B cell (primary cell): ENCODE measurements around the gene KCNK7. TPM values are rescaled to one million over a fixed set of nuclear protein-coding genes. Genes with fewer than 3 reads are reported as not detected.

Experiments
- ATAC-seq: fragments of 200-7000 bp; cut with Tn5 transposase; one replicate; pipeline ENCODE4 v1.10.0; 2021; ENCODE audit warnings: low read depth, mild to moderate bottlenecking, moderate number of reproducible peaks, moderate library complexity
- CTCF ChIA-PET: fragments of 350-600 bp; sonication (Branson Sonifier 250); formaldehyde crosslinking; loops from one replicate; lab custom pipeline; 2021; ENCODE audit warnings: antibody characterized with exemption, inconsistent platforms; lab: Charles Lee
- POLR2A ChIA-PET: fragments of 350-600 bp; sonication (Branson Sonifier 250); formaldehyde crosslinking; loops from one replicate; lab custom pipeline; 2021; ENCODE audit warnings: antibody characterized with exemption; lab: Charles Lee
- DNase-seq: peaks from one replicate; pipeline ENCODE4 v3.0.0; 2013
- H2AFZ ChIP-seq: 2 replicates; pipeline ENCODE4 v1.6.1; 2012; ENCODE audit warnings: mild to moderate bottlenecking, low read depth, low read length; ENCODE audit not compliant: insufficient read depth, poor library complexity, severe bottlenecking
- H3K27ac ChIP-seq, 2 donors: 1 replicate in 1 of 2; 2 replicates in 1 of 2; pipeline ENCODE4 v1.5.1; 2012 to 2013; ENCODE audit warnings: low read length in 2 of 2, mild to moderate bottlenecking in 2 of 2, moderate library complexity in 1 of 2
- H3K27me3 ChIP-seq, 4 experiments: fragments of 200-600 bp in 1 of 4; sonication (generic) in 1 of 4; replicated peaks in 1 of 4; 1 replicate in 2 of 4; 2 replicates in 2 of 4; pipeline versions ENCODE4 v1.6.1 to v1.7.0; 2013 to 2016; ENCODE audit warnings: low read length in 3 of 4, mild to moderate bottlenecking in 2 of 4, mixed read lengths in 1 of 4, moderate library complexity in 1 of 4; ENCODE audit not compliant: insufficient read depth in 4 of 4, control insufficient read depth in 3 of 4; ENCODE audit errors: control extremely low read depth in 1 of 4
- H3K36me3 ChIP-seq, 2 experiments: replicated peaks in 1 of 2; 1 replicate in 1 of 2; 2 replicates in 1 of 2; pipeline versions ENCODE4 v1.6.1 to v1.7.1; 2013; ENCODE audit warnings: low read length in 1 of 2; ENCODE audit not compliant: insufficient read depth in 2 of 2, control insufficient read depth in 1 of 2; ENCODE audit errors: control extremely low read depth in 1 of 2, extremely low read depth in 1 of 2
- H3K4me1 ChIP-seq, 2 donors: fragments of 200-600 bp in 1 of 2; sonication (generic) in 1 of 2; 1 replicate in 1 of 2; 2 replicates in 1 of 2; pipeline versions ENCODE4 v1.5.1 to v1.6.1; 2013 to 2017; ENCODE audit warnings: low read length in 2 of 2; ENCODE audit not compliant: control insufficient read depth in 2 of 2, insufficient read depth in 2 of 2
- H3K4me2 ChIP-seq: replicated peaks from 2 replicates; pipeline ENCODE3; 2012; ENCODE audit warnings: mild to moderate bottlenecking, low read depth, low read length; ENCODE audit not compliant: poor library complexity, severe bottlenecking
- H3K4me3 ChIP-seq, 5 experiments: fragments of 200-600 bp in 1 of 5; sonication (generic) in 1 of 5; 1 replicate in 3 of 5; 2 replicates in 2 of 5; pipeline versions ENCODE4 v1.5.1 to v1.7.0; 2011 to 2016; ENCODE audit warnings: low read length in 4 of 5, mild to moderate bottlenecking in 4 of 5, low read depth in 2 of 5, control low read depth in 1 of 5, moderate library complexity in 1 of 5; ENCODE audit not compliant: insufficient read depth in 1 of 5; ENCODE audit errors: control extremely low read depth in 1 of 5, extremely low read depth in 1 of 5
- H3K79me2 ChIP-seq: fragments of 200-600 bp; sonication (generic); one replicate; pipeline ENCODE4 v1.6.0; 2016; ENCODE audit warnings: low read length; ENCODE audit not compliant: control insufficient read depth, insufficient read depth
- H3K9ac ChIP-seq: fragments of 200-600 bp; sonication (generic); 2 replicates; pipeline ENCODE4 v1.6.1; 2017; ENCODE audit warnings: mild to moderate bottlenecking, low read length, moderate library complexity
- H3K9me3 ChIP-seq, 3 donors: one replicate each; pipeline versions ENCODE4 v1.6.1 to v1.7.1; 2013; ENCODE audit warnings: low read length in 2 of 3; ENCODE audit not compliant: control insufficient read depth in 2 of 3, insufficient read depth in 1 of 3; ENCODE audit errors: control extremely low read depth in 1 of 3
- H4K20me1 ChIP-seq: 2 replicates; pipeline ENCODE4 v1.6.0; 2012; ENCODE audit warnings: mild to moderate bottlenecking, low read length; ENCODE audit not compliant: insufficient read depth, control insufficient read depth, poor library complexity, severe bottlenecking
- H3K27ac Mint-ChIP-seq: one replicate; pipeline ENCODE4 v1.8.0; 2021; ENCODE audit warnings: mixed read lengths
- H3K27me3 Mint-ChIP-seq: one replicate; pipeline ENCODE4 v1.8.0; 2021; ENCODE audit warnings: mixed read lengths
- H3K4me1 Mint-ChIP-seq: one replicate; pipeline ENCODE4 v1.8.0; 2021; ENCODE audit warnings: mixed read lengths
- H3K4me3 Mint-ChIP-seq: one replicate; pipeline ENCODE4 v1.8.0; 2021; ENCODE audit warnings: mixed read lengths
- H3K9me3 Mint-ChIP-seq: one replicate; pipeline ENCODE4 v1.8.0; 2022; ENCODE audit warnings: mixed read lengths; ENCODE audit not compliant: insufficient read depth
- EZH2 ChIP-seq: IDR thresholded peaks from 2 replicates; pipeline ENCODE4 v1.6.1; 2012; ENCODE audit warnings: borderline replicate concordance, low read depth, mild to moderate bottlenecking, moderate library complexity, low read length; ENCODE audit not compliant: insufficient read depth, poor library complexity, severe bottlenecking
- WGBS: methylation state at CpG from one replicate; pipeline ENCODE4 v1.1.5; 2013; ENCODE audit warnings: missing lambda C conversion rate; ENCODE audit not compliant: insufficient coverage; 5-methylcytosine and 5-hydroxymethylcytosine counted together
- intact Hi-C: fragments of 100-400 bp; cut with micrococcal nuclease; formaldehyde crosslinking; loops from one replicate; pipeline ENCODE4 v1.10.0; 2022
- polyA plus RNA-seq: library from polyadenylated mRNA; depleted of rRNA; stranded (reverse); fragments of >200 nt; gene quantifications from 2 replicates; pipeline ENCODE4 v1.2.3, GENCODE V29; 2012
- total RNA-seq, 2 donors: library from RNA; stranded (reverse); fragments of 120-200 nt in 1 of 2; gene quantifications; 1 replicate in 1 of 2; 2 replicates in 1 of 2; pipeline versions ENCODE4 v1.2.3 to v1.2.4, GENCODE V29; 2013 to 2022
- TF ChIP-seq, protein P1 (sequence below): fragments of 200-600 bp; IDR thresholded peaks from one replicate; pipeline ENCODE4 v1.8.0; 2022; ENCODE audit warnings: antibody characterized with exemption, mild to moderate bottlenecking

KCNK7 gene
- total and polyA plus RNA-seq, 2 donors (not counting 1 experiment from before 2014, with no cell fraction given), result 2.2 to 3.5 TPM

DNA sequence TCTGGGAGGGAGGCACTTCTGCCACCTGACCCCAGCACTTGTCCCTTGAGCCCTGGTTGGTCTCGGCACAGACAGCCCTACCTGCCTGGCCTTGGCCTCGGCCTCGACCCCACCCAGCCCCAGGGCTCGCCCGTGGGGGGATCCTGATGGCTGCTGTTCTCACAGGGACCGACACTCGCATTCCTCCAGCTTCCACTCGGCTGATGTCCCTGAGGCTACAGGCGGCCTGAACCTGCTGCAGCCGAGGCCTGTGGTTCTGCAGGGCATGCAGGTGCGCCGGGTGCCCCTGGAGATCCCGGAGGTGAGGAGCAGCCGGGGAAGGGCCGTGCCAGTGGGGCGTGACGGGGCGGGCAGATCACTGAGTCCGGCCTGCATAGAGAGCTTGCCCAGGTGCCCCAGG lies 25.1 kb upstream of the KCNK7 start:
- intact Hi-C loops, result no loop called here
- Mint-ChIP-seq H3K4me3 (no peak overlapping the region), H3K4me1 (peaks cover 21% of the 10 kb centered on the region), H3K27ac (no peak overlapping the region), H3K9me3 (no peaks in the 10 kb centered on the region), H3K27me3 (no peaks in the 10 kb centered on the region)
- no peaks in the 10 kb centered on the region for H3K27me3 ChIP-seq
- H4K20me1 ChIP-seq, result peaks cover 54% of the 10 kb centered on the region
- H3K27ac ChIP-seq, result no peak overlapping the region
- no peak for TF ChIP-seq EZH2
- TF ChIP-seq, protein P1, sequence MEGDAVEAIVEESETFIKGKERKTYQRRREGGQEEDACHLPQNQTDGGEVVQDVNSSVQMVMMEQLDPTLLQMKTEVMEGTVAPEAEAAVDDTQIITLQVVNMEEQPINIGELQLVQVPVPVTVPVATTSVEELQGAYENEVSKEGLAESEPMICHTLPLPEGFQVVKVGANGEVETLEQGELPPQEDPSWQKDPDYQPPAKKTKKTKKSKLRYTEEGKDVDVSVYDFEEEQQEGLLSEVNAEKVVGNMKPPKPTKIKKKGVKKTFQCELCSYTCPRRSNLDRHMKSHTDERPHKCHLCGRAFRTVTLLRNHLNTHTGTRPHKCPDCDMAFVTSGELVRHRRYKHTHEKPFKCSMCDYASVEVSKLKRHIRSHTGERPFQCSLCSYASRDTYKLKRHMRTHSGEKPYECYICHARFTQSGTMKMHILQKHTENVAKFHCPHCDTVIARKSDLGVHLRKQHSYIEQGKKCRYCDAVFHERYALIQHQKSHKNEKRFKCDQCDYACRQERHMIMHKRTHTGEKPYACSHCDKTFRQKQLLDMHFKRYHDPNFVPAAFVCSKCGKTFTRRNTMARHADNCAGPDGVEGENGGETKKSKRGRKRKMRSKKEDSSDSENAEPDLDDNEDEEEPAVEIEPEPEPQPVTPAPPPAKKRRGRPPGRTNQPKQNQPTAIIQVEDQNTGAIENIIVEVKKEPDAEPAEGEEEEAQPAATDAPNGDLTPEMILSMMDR, result no peak
- no peak for DNase-seq
- peaks cover 75% of the 10 kb centered on the region for H3K79me2 ChIP-seq
- H3K4me1 ChIP-seq, result peaks cover 9 to 14% of the 10 kb centered on the region in 2 donors
- ChIA-PET POLR2A (no interaction called here), CTCF (interaction anchor here (2.3 kb wide), 1 partner anchor 91 kb away, joined by 7 read pairs; the partner anchor contains the start of gene KAT5)
- H2AFZ ChIP-seq, result no peak overlapping the region
- no peak overlapping the region for H3K9ac ChIP-seq
- no peaks in the 10 kb centered on the region for H3K9me3 ChIP-seq
- H3K4me3 ChIP-seq, result no peak overlapping the region
- ATAC-seq, result no peak
- no peak overlapping the region for H3K4me2 ChIP-seq
- WGBS, result 97% methylated on average over 19 of the region's 19 CpGs
- peaks cover 0 to 74% of the 10 kb centered on the region in 2 experiments for H3K36me3 ChIP-seq

DNA sequence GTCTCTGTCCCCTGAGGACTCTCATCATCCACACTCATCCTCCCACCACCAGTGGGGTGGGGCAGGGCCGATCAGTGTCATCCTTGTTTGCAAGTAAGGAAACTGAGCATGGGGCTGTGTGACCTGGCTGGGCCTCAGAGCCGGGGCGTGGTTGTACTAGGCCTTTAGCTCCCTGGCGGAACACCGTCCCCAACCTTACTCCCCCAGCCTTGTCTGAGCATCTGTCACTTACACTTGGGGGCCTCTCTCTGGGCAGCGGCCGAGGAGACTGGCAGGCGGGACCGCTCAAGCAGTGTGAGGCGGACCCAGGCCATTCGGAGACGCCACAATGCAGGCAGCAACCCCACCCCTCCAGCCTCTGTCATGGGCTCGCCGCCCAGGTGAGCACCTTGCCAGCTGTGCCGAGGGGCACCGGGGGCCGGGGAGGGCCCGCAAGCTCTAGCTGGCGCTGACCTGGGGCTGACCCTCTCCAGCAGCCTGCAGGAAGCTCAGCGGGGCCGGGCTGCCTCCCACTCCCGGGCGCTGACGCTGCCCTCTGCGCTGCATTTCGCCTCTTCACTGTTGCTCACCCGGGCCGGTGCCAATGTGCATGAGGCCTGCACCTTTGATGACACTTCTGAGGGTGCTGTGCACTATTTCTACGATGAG lies 23.8 kb upstream of the KCNK7 start:
- Histone ChIP-seq H3K36me3 (peaks cover 0 to 63% of the 10 kb centered on the region in 2 experiments), H3K9ac (no peak overlapping the region), H2AFZ (no peak overlapping the region), H3K27ac (no peak overlapping the region), H3K27me3 (no peaks in the 10 kb centered on the region), H3K9me3 (no peaks in the 10 kb centered on the region), H3K79me2 (peaks cover 74% of the 10 kb centered on the region), H4K20me1 (peaks cover 47% of the 10 kb centered on the region), H3K4me3 (no peak overlapping the region), H3K4me1 (peaks cover 9 to 14% of the 10 kb centered on the region in 2 donors), H3K4me2 (no peak overlapping the region)
- Mint-ChIP-seq H3K9me3 (no peaks in the 10 kb centered on the region), H3K4me3 (peak overlapping the region; percentile 29), H3K27ac (no peak overlapping the region), H3K4me1 (peaks cover 24% of the 10 kb centered on the region), H3K27me3 (no peaks in the 10 kb centered on the region)
- POLR2A ChIA-PET, result no interaction called here
- ATAC-seq, result no peak
- DNase-seq, result no peak
- TF ChIP-seq, protein P1, result no peak
- no peak for TF ChIP-seq EZH2
- intact Hi-C loops, result loop anchor here (5.0 to 10.0 kb wide), 2 partner anchors 487 to 505 kb away; partner anchors contain the start of genes SYVN1, TM7SF2 and ZNHIT2
- whole genome bisulfite sequencing, result 97% methylated on average over 29 of the region's 29 CpGs
- CTCF ChIA-PET, result interaction anchor here (2.3 kb wide), 1 partner anchor 92 kb away, joined by 7 read pairs; the partner anchor contains the start of gene KAT5
